GM18870 (cell line): ENCODE results near the gene OR5M11.
"Not testable (repeated sequence)": the region's sequence is repeated elsewhere in the genome, so short reads cannot be mapped to it uniquely, and the experiment has no call there.

ENCODE experiments used
- ATAC-seq: cut with Tn5 transposase; IDR thresholded peaks from one replicate; pipeline ENCODE4 v1.9.1; 2021; ENCODE audit warnings: moderate library complexity; ENCODE audit not compliant: unreplicated experiment

Gene OR5M11

GRCh38 chr11:56543157-56543556 lies at the start of gene OR5M11:
OR5M11 (minus strand) TSS chr11:56543257; CDS start chr11:56543257, 0 bp downstream.
- ATAC-seq: no peak

GRCh38 chr11:56592088-56592717 lies 49.1 kb upstream of the OR5M11 start:
- ATAC-seq: not testable (repeated sequence)

- no peak for ATAC-seq
Observed at GRCh38 chr11:56577621-56578020, 34.6 kb upstream of the OR5M11 start, which contains the start of gene OR5M10. OR5M10 (minus strand) TSS chr11:56577721; CDS start chr11:56577721, 0 bp downstream.

GRCh38 chr11:56558574-56558973 lies 15.5 kb upstream of the OR5M11 start:
- ATAC-seq: no peak

- not testable (repeated sequence) for ATAC-seq
Observed at GRCh38 chr11:56554691-56555090, 11.6 kb upstream of the OR5M11 start.

GRCh38 chr11:56545531-56545930 lies 2.5 kb upstream of the OR5M11 start:
- no peak for ATAC-seq

- ATAC-seq: no peak
Observed at GRCh38 chr11:56543739-56544138, 682 bp upstream of the OR5M11 start.

- no peak for ATAC-seq
Observed at GRCh38 chr11:56533054-56533740, 9.9 kb downstream of the OR5M11 start.

- ATAC-seq: no peak
Observed at GRCh38 chr11:56531856-56532255, 11.2 kb downstream of the OR5M11 start.

- ATAC-seq: no peak
Observed at GRCh38 chr11:56522008-56522407, 21.0 kb downstream of the OR5M11 start.

- no peak for ATAC-seq
Observed at GRCh38 chr11:56513280-56513679, 29.8 kb downstream of the OR5M11 start.

GRCh38 chr11:56509439-56509838 lies 33.6 kb downstream of the OR5M11 start:
- no peak for ATAC-seq

GRCh38 chr11:56497010-56497409 lies 46.0 kb downstream of the OR5M11 start:
- ATAC-seq: no peak

- no peak for ATAC-seq
Observed at GRCh38 chr11:56495117-56495516, 47.9 kb downstream of the OR5M11 start.
